ENCODE data around the gene PIGK.

The PIGK gene

GRCh38 chr1:77219166-77219887 is at the start of gene PIGK:
Gene PIGK, minus strand, starts transcription at chr1:77219430. Its CDS starts 28 bp downstream, at chr1:77219402.
- peak within 1 kb of the TSS; percentile 92 for H3K4me3 ChIP-seq (ENCODE audit: low read length)
- no peaks in the 10 kb centered on the region for H3K9me3 ChIP-seq (ENCODE audit: control insufficient read depth, low read depth, low read length)
- H3K4me1 ChIP-seq (ENCODE audit: control insufficient read depth, low read depth, low read length), result peaks cover 6% of the 10 kb centered on the region
- H3K27ac ChIP-seq (ENCODE audit: low read length), result no peak within 1 kb of the TSS
- no peaks in the 10 kb centered on the region for H3K36me3 ChIP-seq (ENCODE audit: control insufficient read depth, low read depth, low read length)
- peak within 1 kb of the TSS; percentile 78 for H3K9ac ChIP-seq (ENCODE audit: low read length)
- H3K27me3 ChIP-seq (ENCODE audit: control insufficient read depth, insufficient read depth, low read length), result no peaks in the 10 kb centered on the region

GRCh38 chr1:77267035-77267434 is 47.8 kb upstream of the PIGK start:
- Histone ChIP-seq H3K27me3 (ENCODE audit: control insufficient read depth, insufficient read depth, low read length) (peaks cover 44% of the 10 kb centered on the region), H3K36me3 (ENCODE audit: control insufficient read depth, low read depth, low read length) (no peaks in the 10 kb centered on the region), H3K9ac (ENCODE audit: low read length) (no peak overlapping the region), H3K4me1 (ENCODE audit: control insufficient read depth, low read depth, low read length) (no peaks in the 10 kb centered on the region), H3K27ac (ENCODE audit: low read length) (no peak overlapping the region), H3K9me3 (ENCODE audit: control insufficient read depth, low read depth, low read length) (no peaks in the 10 kb centered on the region), H3K4me3 (ENCODE audit: low read length) (no peak overlapping the region)

- no peaks in the 10 kb centered on the region for H3K9me3 ChIP-seq (ENCODE audit: control insufficient read depth, low read depth, low read length)
- H3K4me3 ChIP-seq (ENCODE audit: low read length), result no peak overlapping the region
- H3K4me1 ChIP-seq (ENCODE audit: control insufficient read depth, low read depth, low read length), result no peaks in the 10 kb centered on the region
- no peak overlapping the region for H3K9ac ChIP-seq (ENCODE audit: low read length)
- H3K36me3 ChIP-seq (ENCODE audit: control insufficient read depth, low read depth, low read length), result no peaks in the 10 kb centered on the region
- no peak overlapping the region for H3K27ac ChIP-seq (ENCODE audit: low read length)
- H3K27me3 ChIP-seq (ENCODE audit: control insufficient read depth, insufficient read depth, low read length), result peaks cover 44% of the 10 kb centered on the region
Observed at GRCh38 chr1:77265180-77265579, 46.0 kb upstream of the PIGK start.

- no peaks in the 10 kb centered on the region for H3K9me3 ChIP-seq (ENCODE audit: control insufficient read depth, low read depth, low read length)
- H3K36me3 ChIP-seq (ENCODE audit: control insufficient read depth, low read depth, low read length), result no peaks in the 10 kb centered on the region
- no peak overlapping the region for H3K9ac ChIP-seq (ENCODE audit: low read length)
- H3K27me3 ChIP-seq (ENCODE audit: control insufficient read depth, insufficient read depth, low read length), result peaks cover 44% of the 10 kb centered on the region
- no peak overlapping the region for H3K4me3 ChIP-seq (ENCODE audit: low read length)
- no peaks in the 10 kb centered on the region for H3K4me1 ChIP-seq (ENCODE audit: control insufficient read depth, low read depth, low read length)
- no peak overlapping the region for H3K27ac ChIP-seq (ENCODE audit: low read length)
Observed at GRCh38 chr1:77263708-77264107, 44.5 kb upstream of the PIGK start.

- Histone ChIP-seq H3K36me3 (ENCODE audit: control insufficient read depth, low read depth, low read length) (no peaks in the 10 kb centered on the region), H3K9ac (ENCODE audit: low read length) (no peak overlapping the region), H3K9me3 (ENCODE audit: control insufficient read depth, low read depth, low read length) (peaks cover 3% of the 10 kb centered on the region), H3K4me3 (ENCODE audit: low read length) (no peak overlapping the region), H3K4me1 (ENCODE audit: control insufficient read depth, low read depth, low read length) (no peaks in the 10 kb centered on the region), H3K27me3 (ENCODE audit: control insufficient read depth, insufficient read depth, low read length) (no peaks in the 10 kb centered on the region), H3K27ac (ENCODE audit: low read length) (no peak overlapping the region)
Observed at GRCh38 chr1:77253211-77253610, 34.0 kb upstream of the PIGK start.

GRCh38 chr1:77250126-77250525 is 30.9 kb upstream of the PIGK start:
- H3K36me3 ChIP-seq (ENCODE audit: control insufficient read depth, low read depth, low read length), result no peaks in the 10 kb centered on the region
- H3K27me3 ChIP-seq (ENCODE audit: control insufficient read depth, insufficient read depth, low read length), result no peaks in the 10 kb centered on the region
- H3K9ac ChIP-seq (ENCODE audit: low read length), result no peak overlapping the region
- no peak overlapping the region for H3K4me3 ChIP-seq (ENCODE audit: low read length)
- no peaks in the 10 kb centered on the region for H3K4me1 ChIP-seq (ENCODE audit: control insufficient read depth, low read depth, low read length)
- H3K27ac ChIP-seq (ENCODE audit: low read length), result no peak overlapping the region
- H3K9me3 ChIP-seq (ENCODE audit: control insufficient read depth, low read depth, low read length), result peaks cover 3% of the 10 kb centered on the region

- Histone ChIP-seq H3K27ac (ENCODE audit: low read length) (no peak overlapping the region), H3K36me3 (ENCODE audit: control insufficient read depth, low read depth, low read length) (no peaks in the 10 kb centered on the region), H3K27me3 (ENCODE audit: control insufficient read depth, insufficient read depth, low read length) (no peaks in the 10 kb centered on the region), H3K9ac (ENCODE audit: low read length) (no peak overlapping the region), H3K9me3 (ENCODE audit: control insufficient read depth, low read depth, low read length) (peaks cover 3% of the 10 kb centered on the region), H3K4me3 (ENCODE audit: low read length) (no peak overlapping the region), H3K4me1 (ENCODE audit: control insufficient read depth, low read depth, low read length) (no peaks in the 10 kb centered on the region)
Observed at GRCh38 chr1:77245830-77246229, 26.6 kb upstream of the PIGK start.

GRCh38 chr1:77239311-77239710 is 20.1 kb upstream of the PIGK start:
- Histone ChIP-seq H3K9me3 (ENCODE audit: control insufficient read depth, low read depth, low read length) (no peaks in the 10 kb centered on the region), H3K27ac (ENCODE audit: low read length) (no peak overlapping the region), H3K4me1 (ENCODE audit: control insufficient read depth, low read depth, low read length) (no peaks in the 10 kb centered on the region), H3K27me3 (ENCODE audit: control insufficient read depth, insufficient read depth, low read length) (no peaks in the 10 kb centered on the region), H3K4me3 (ENCODE audit: low read length) (no peak overlapping the region), H3K36me3 (ENCODE audit: control insufficient read depth, low read depth, low read length) (no peaks in the 10 kb centered on the region), H3K9ac (ENCODE audit: low read length) (no peak overlapping the region)

- Histone ChIP-seq H3K36me3 (ENCODE audit: control insufficient read depth, low read depth, low read length) (no peaks in the 10 kb centered on the region), H3K9ac (ENCODE audit: low read length) (no peak overlapping the region), H3K9me3 (ENCODE audit: control insufficient read depth, low read depth, low read length) (no peaks in the 10 kb centered on the region), H3K4me3 (ENCODE audit: low read length) (no peak overlapping the region), H3K27me3 (ENCODE audit: control insufficient read depth, insufficient read depth, low read length) (no peaks in the 10 kb centered on the region), H3K27ac (ENCODE audit: low read length) (no peak overlapping the region), H3K4me1 (ENCODE audit: control insufficient read depth, low read depth, low read length) (no peaks in the 10 kb centered on the region)
Observed at GRCh38 chr1:77238462-77238861, 19.2 kb upstream of the PIGK start.

- Histone ChIP-seq H3K9me3 (ENCODE audit: control insufficient read depth, low read depth, low read length) (no peaks in the 10 kb centered on the region), H3K4me1 (ENCODE audit: control insufficient read depth, low read depth, low read length) (no peaks in the 10 kb centered on the region), H3K4me3 (ENCODE audit: low read length) (no peak overlapping the region), H3K27ac (ENCODE audit: low read length) (no peak overlapping the region), H3K27me3 (ENCODE audit: control insufficient read depth, insufficient read depth, low read length) (no peaks in the 10 kb centered on the region), H3K9ac (ENCODE audit: low read length) (no peak overlapping the region), H3K36me3 (ENCODE audit: control insufficient read depth, low read depth, low read length) (no peaks in the 10 kb centered on the region)
Observed at GRCh38 chr1:77234943-77235342, 15.7 kb upstream of the PIGK start.

GRCh38 chr1:77234096-77234495 is 14.9 kb upstream of the PIGK start:
- no peaks in the 10 kb centered on the region for H3K36me3 ChIP-seq (ENCODE audit: control insufficient read depth, low read depth, low read length)
- H3K4me1 ChIP-seq (ENCODE audit: control insufficient read depth, low read depth, low read length), result no peaks in the 10 kb centered on the region
- H3K9ac ChIP-seq (ENCODE audit: low read length), result no peak overlapping the region
- no peak overlapping the region for H3K27ac ChIP-seq (ENCODE audit: low read length)
- H3K9me3 ChIP-seq (ENCODE audit: control insufficient read depth, low read depth, low read length), result no peaks in the 10 kb centered on the region
- H3K27me3 ChIP-seq (ENCODE audit: control insufficient read depth, insufficient read depth, low read length), result no peaks in the 10 kb centered on the region
- no peak overlapping the region for H3K4me3 ChIP-seq (ENCODE audit: low read length)

GRCh38 chr1:77232829-77233228 is 13.6 kb upstream of the PIGK start:
- Histone ChIP-seq H3K4me3 (ENCODE audit: low read length) (no peak overlapping the region), H3K9ac (ENCODE audit: low read length) (no peak overlapping the region), H3K36me3 (ENCODE audit: control insufficient read depth, low read depth, low read length) (no peaks in the 10 kb centered on the region), H3K4me1 (ENCODE audit: control insufficient read depth, low read depth, low read length) (no peaks in the 10 kb centered on the region), H3K9me3 (ENCODE audit: control insufficient read depth, low read depth, low read length) (no peaks in the 10 kb centered on the region), H3K27me3 (ENCODE audit: control insufficient read depth, insufficient read depth, low read length) (no peaks in the 10 kb centered on the region), H3K27ac (ENCODE audit: low read length) (no peak overlapping the region)
